K562 (cell line): ENCODE results near the gene IL17RB. TPM values are rescaled to one million over a fixed set of nuclear protein-coding genes. Genes with fewer than 3 reads are reported as not detected.

Experiments
- ADNP ChIP-seq: fragments of 200-800 bp; sonication (Bioruptor generic); IDR thresholded peaks from 2 replicates; pipeline ENCODE4 v1.6.1; 2016; ENCODE audit warnings: missing genetic modification characterization, missing compliant biosample characterization
- DMBX1 ChIP-seq: fragments of 250-450 bp; sonication (Bioruptor Pico); IDR thresholded peaks from 2 replicates; pipeline ENCODE4 v1.8.0; 2022; ENCODE audit warnings: inconsistent platforms, mild to moderate bottlenecking, moderate library complexity, borderline replicate concordance
- GABPB2 ChIP-seq: fragments of 250-450 bp; sonication (Bioruptor Pico); conservative IDR thresholded peaks from 2 replicates; pipeline ENCODE4 v1.5.1; 2021; ENCODE audit warnings: mild to moderate bottlenecking
- ILF3 ChIP-seq: fragments of 450-650 bp; IDR thresholded peaks from 2 replicates; pipeline ENCODE4 v1.6.1; 2018; ENCODE audit warnings: antibody characterized with exemption, mild to moderate bottlenecking, moderate library complexity, borderline replicate concordance
- IRF2 ChIP-seq: sonication (generic); formaldehyde crosslinking; IDR thresholded peaks from 2 replicates; pipeline ENCODE4 v1.8.1; 2022; ENCODE audit warnings: mild to moderate bottlenecking, missing genetic modification reagents
- KDM1A ChIP-seq, 2 experiments: fragments of 450-650 bp; IDR thresholded peaks; 2 replicates each; pipeline ENCODE4 v1.6.1; 2016; ENCODE audit warnings: mild to moderate bottlenecking in 2 of 2
- L3MBTL2 ChIP-seq: fragments of 450-650 bp; IDR thresholded peaks from 2 replicates; pipeline ENCODE4 v1.6.1; 2016; ENCODE audit warnings: mild to moderate bottlenecking, moderate library complexity
- PATZ1 ChIP-seq: fragments of 250-450 bp; sonication (Bioruptor Pico); IDR thresholded peaks from 2 replicates; pipeline ENCODE4 v1.5.0; 2020; ENCODE audit warnings: mild to moderate bottlenecking, borderline replicate concordance
- ZBTB1 ChIP-seq: sonication (generic); formaldehyde crosslinking; IDR thresholded peaks from 2 replicates; pipeline ENCODE4 v1.8.1; 2023; ENCODE audit warnings: missing genetic modification reagents, low read depth, mild to moderate bottlenecking, borderline replicate concordance
- ZFX ChIP-seq: sonication (generic); formaldehyde crosslinking; IDR thresholded peaks from 2 replicates; pipeline ENCODE4 v1.8.0; 2022; ENCODE audit warnings: mild to moderate bottlenecking, missing genetic modification reagents, moderate library complexity
- ZKSCAN3 ChIP-seq: fragments of 250-450 bp; sonication (Bioruptor Pico); IDR thresholded peaks from 2 replicates; pipeline ENCODE4 v1.4.0; 2020
- ZNF165 ChIP-seq: fragments of 250-450 bp; sonication (Bioruptor Pico); IDR thresholded peaks from 2 replicates; pipeline ENCODE4 v1.4.0; 2020; ENCODE audit warnings: borderline replicate concordance
- polyA plus RNA-seq, 8 experiments: library from polyadenylated mRNA; depleted of rRNA in 4 of 8; stranded (reverse) in 5 of 8; unstranded in 3 of 8; fragments of >200 nt; fragmentation: Nextera tagmentation in 2 of 8; fragmentation: Illumina TruSeq in 1 of 8; extraction: Ambion mirVana in 2 of 8; extraction: Trizol in 1 of 8; gene quantifications; 2 replicates each; pipeline versions ENCODE4 v1.2.1 to v1.2.3, GENCODE V29; 2011 to 2014; ENCODE audit warnings: inconsistent platforms in 1 of 8, missing spikeins in 1 of 8
- total RNA-seq, 7 experiments: library from RNA; depleted of rRNA in 6 of 7; stranded (reverse); fragments of >200 nt in 6 of 7; fragmentation: Illumina TruSeq in 2 of 7; extraction: Trizol in 2 of 7; gene quantifications; 2 replicates each; pipeline versions ENCODE4 v1.2.1 to v1.2.3, GENCODE V29; 2011 to 2021; ENCODE audit warnings: low replicate concordance in 1 of 7
- TF ChIP-seq, protein P1 (sequence below): IDR thresholded peaks from 2 replicates; pipeline ENCODE4 v1.6.1; 2011; ENCODE audit warnings: borderline replicate concordance, low read depth, mild to moderate bottlenecking, moderate library complexity, low read length; ENCODE audit not compliant: insufficient read depth, poor library complexity, severe bottlenecking
- TF ChIP-seq, protein P2 (sequence below): fragments of 250-450 bp; sonication (Bioruptor Pico); IDR thresholded peaks from 2 replicates; pipeline ENCODE4 v1.5.0; 2022; ENCODE audit warnings: mild to moderate bottlenecking
- TF ChIP-seq, protein P3 (sequence below): sonication (generic); formaldehyde crosslinking; IDR thresholded peaks from 2 replicates; pipeline ENCODE4 v1.8.1; 2023; ENCODE audit warnings: mild to moderate bottlenecking, missing genetic modification reagents

Gene IL17RB
- total and polyA plus RNA-seq, 9 of the 15 experiments (the other 6 are each of a cell fraction or from before 2014, with no cell fraction given): 1.1 to 4.1 (median 1.7) TPM

DNA sequence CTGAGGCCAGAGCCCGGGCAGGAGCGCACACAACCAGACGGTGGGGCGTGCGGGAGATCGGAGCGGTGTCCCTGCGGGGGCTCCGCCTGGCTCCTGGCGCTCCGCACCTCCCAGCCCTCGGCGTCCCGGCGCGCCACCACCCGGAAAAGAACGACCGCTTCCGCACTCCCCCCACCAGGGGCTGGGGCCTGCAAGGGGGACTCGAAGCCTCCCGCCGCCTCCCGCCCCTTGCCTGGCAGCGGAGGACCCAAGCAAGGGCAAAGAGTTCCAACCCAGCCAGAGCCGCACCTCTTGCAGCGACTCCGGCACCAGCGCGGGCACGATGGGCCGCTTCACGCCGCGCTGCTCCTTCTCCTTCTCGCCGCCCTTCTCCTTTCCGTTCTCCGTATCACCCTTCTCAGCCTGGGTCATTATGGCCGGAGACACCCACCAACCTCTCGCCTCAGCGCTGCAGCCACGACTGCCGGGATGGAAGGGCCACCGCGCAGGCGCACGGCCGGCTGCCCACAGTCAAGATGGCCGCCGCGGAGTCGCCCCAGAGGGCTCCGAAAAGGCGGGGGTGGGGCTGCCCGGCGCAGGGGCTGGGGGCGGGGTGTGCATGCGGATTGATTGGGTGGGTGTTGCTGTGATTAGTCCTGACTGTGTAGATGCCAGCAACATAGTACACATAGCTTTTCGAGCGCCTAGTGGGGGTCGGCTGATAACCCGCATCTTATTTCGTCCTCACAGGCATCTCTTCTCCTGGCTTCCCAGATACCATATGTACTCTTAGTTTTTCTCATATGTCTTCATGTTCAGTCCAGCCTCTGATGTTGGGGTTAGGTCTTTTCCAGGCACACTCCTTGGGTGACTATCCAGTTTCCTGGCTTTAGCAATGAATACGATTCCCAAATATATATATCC, 35.6 kb downstream of the IL17RB start, which contains the start of gene ACTR8 (continued):
- no peak for TF ChIP-seq PATZ1 (CRISPR knock-in tag)
- no peak for TF ChIP-seq ZNF165 (CRISPR knock-in tag)
- TF ChIP-seq, protein P1, sequence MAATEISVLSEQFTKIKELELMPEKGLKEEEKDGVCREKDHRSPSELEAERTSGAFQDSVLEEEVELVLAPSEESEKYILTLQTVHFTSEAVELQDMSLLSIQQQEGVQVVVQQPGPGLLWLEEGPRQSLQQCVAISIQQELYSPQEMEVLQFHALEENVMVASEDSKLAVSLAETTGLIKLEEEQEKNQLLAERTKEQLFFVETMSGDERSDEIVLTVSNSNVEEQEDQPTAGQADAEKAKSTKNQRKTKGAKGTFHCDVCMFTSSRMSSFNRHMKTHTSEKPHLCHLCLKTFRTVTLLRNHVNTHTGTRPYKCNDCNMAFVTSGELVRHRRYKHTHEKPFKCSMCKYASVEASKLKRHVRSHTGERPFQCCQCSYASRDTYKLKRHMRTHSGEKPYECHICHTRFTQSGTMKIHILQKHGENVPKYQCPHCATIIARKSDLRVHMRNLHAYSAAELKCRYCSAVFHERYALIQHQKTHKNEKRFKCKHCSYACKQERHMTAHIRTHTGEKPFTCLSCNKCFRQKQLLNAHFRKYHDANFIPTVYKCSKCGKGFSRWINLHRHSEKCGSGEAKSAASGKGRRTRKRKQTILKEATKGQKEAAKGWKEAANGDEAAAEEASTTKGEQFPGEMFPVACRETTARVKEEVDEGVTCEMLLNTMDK: no peak
- no peak for TF ChIP-seq ILF3
- TF ChIP-seq ZKSCAN3 (CRISPR knock-in tag): no peak
- no peak for TF ChIP-seq IRF2
- no peak for TF ChIP-seq ADNP
- TF ChIP-seq KDM1A (IDR thresholded peaks at IDR 0.05): no peak
- TF ChIP-seq ZBTB1 (CRISPR knock-in tag): no peak
- no peak for TF ChIP-seq DMBX1 (CRISPR knock-in tag)
- TF ChIP-seq ZFX (CRISPR knock-in tag): peak; percentile 83
- TF ChIP-seq GABPB2 (CRISPR knock-in tag): no peak
- TF ChIP-seq, protein P2, sequence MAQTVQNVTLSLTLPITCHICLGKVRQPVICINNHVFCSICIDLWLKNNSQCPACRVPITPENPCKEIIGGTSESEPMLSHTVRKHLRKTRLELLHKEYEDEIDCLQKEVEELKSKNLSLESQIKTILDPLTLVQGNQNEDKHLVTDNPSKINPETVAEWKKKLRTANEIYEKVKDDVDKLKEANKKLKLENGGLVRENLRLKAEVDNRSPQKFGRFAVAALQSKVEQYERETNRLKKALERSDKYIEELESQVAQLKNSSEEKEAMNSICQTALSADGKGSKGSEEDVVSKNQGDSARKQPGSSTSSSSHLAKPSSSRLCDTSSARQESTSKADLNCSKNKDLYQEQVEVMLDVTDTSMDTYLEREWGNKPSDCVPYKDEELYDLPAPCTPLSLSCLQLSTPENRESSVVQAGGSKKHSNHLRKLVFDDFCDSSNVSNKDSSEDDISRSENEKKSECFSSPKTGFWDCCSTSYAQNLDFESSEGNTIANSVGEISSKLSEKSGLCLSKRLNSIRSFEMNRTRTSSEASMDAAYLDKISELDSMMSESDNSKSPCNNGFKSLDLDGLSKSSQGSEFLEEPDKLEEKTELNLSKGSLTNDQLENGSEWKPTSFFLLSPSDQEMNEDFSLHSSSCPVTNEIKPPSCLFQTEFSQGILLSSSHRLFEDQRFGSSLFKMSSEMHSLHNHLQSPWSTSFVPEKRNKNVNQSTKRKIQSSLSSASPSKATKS (CRISPR knock-in tag): no peak
- TF ChIP-seq L3MBTL2: peak; percentile 68; the same call in 1 of the 2 replicates
- TF ChIP-seq, protein P3, sequence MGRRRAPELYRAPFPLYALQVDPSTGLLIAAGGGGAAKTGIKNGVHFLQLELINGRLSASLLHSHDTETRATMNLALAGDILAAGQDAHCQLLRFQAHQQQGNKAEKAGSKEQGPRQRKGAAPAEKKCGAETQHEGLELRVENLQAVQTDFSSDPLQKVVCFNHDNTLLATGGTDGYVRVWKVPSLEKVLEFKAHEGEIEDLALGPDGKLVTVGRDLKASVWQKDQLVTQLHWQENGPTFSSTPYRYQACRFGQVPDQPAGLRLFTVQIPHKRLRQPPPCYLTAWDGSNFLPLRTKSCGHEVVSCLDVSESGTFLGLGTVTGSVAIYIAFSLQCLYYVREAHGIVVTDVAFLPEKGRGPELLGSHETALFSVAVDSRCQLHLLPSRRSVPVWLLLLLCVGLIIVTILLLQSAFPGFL (CRISPR knock-in tag): no peak
